Natural killer cell (primary cell): ENCODE data around the gene MAD1L1. TPM values are rescaled to one million over a fixed set of nuclear protein-coding genes. Genes with fewer than 3 reads are reported as not detected.
"Not testable (repeated sequence)": the region's sequence is repeated elsewhere in the genome, so short reads cannot be mapped to it uniquely, and the experiment has no call there.

Experiments
- ATAC-seq, 3 donors: fragments of 150-1000 bp in 2 of 3; fragments of 200-7000 bp in 1 of 3; cut with Tn5 transposase; 1 replicate in 1 of 3; 2 replicates in 2 of 3; pipeline ENCODE4 v1.10.0; 2021; ENCODE audit warnings: mild to moderate bottlenecking in 2 of 3, moderate library complexity in 2 of 3
- DNase-seq, 2 donors: peaks; one replicate each; pipeline versions ENCODE4 v3.0.0 to v3.0.0-alpha.2; 2013 to 2021; ENCODE audit warnings: mixed read lengths in 1 of 2
- H3K27ac ChIP-seq: one replicate; pipeline ENCODE4 v1.5.1; 2013; ENCODE audit warnings: mild to moderate bottlenecking, low read length
- H3K27me3 ChIP-seq: one replicate; pipeline ENCODE4 v1.6.1; 2013; ENCODE audit warnings: low read length; ENCODE audit not compliant: control insufficient read depth, insufficient read depth
- H3K36me3 ChIP-seq: one replicate; pipeline ENCODE4 v1.6.1; 2013; ENCODE audit warnings: low read length; ENCODE audit not compliant: control insufficient read depth, insufficient read depth
- H3K4me1 ChIP-seq: one replicate; pipeline ENCODE4 v1.6.1; 2013; ENCODE audit warnings: low read length; ENCODE audit not compliant: control insufficient read depth, insufficient read depth
- H3K4me3 ChIP-seq: one replicate; pipeline ENCODE4 v1.5.1; 2013; ENCODE audit warnings: low read length
- H3K9me3 ChIP-seq: one replicate; pipeline ENCODE4 v1.6.1; 2013; ENCODE audit warnings: low read length; ENCODE audit not compliant: control insufficient read depth, insufficient read depth
- H3K27ac Mint-ChIP-seq, 2 donors: one replicate each; pipeline ENCODE4 v1.8.0; 2022; ENCODE audit warnings: mild to moderate bottlenecking in 2 of 2, mixed read lengths in 2 of 2, moderate library complexity in 1 of 2
- H3K27me3 Mint-ChIP-seq, 2 donors: one replicate each; pipeline ENCODE4 v1.8.0; 2022; ENCODE audit warnings: low read depth in 2 of 2, mixed read lengths in 2 of 2
- H3K36me3 Mint-ChIP-seq: one replicate; pipeline ENCODE4 v1.8.0; 2022; ENCODE audit warnings: mixed read lengths
- H3K4me1 Mint-ChIP-seq, 2 donors: one replicate each; pipeline ENCODE4 v1.8.0; 2022; ENCODE audit warnings: mixed read lengths in 2 of 2
- H3K4me3 Mint-ChIP-seq: one replicate; pipeline ENCODE4 v1.8.0; 2022; ENCODE audit warnings: mild to moderate bottlenecking, moderate library complexity, mixed read lengths
- H3K9me3 Mint-ChIP-seq, 2 donors: one replicate each; pipeline ENCODE4 v1.8.0; 2022; ENCODE audit warnings: mixed read lengths in 2 of 2
- CTCF ChIP-seq: fragments of 200-600 bp; IDR thresholded peaks from one replicate; pipeline ENCODE4 v1.8.0; 2022; ENCODE audit warnings: antibody characterized with exemption
- WGBS: methylation state at CpG from one replicate; pipeline ENCODE4 v1.1.7; 2013; ENCODE audit warnings: missing lambda C conversion rate; ENCODE audit not compliant: insufficient coverage; 5-methylcytosine and 5-hydroxymethylcytosine counted together
- intact Hi-C: fragments of 100-400 bp; cut with micrococcal nuclease; formaldehyde crosslinking; loops from one replicate; pipeline ENCODE4 v1.14.2; 2022
- total RNA-seq, 4 donors: library from RNA; stranded (reverse); fragments of 120-200 nt in 1 of 4; gene quantifications; one replicate each; pipeline versions ENCODE4 v1.2.3 to v1.2.4, GENCODE V29; 2013 to 2022

MAD1L1 gene
- total RNA-seq, 3 donors from 2014 or later (not counting 1 experiment from before 2014, with no cell fraction given), result 53.6 to 81.2 (median 77.4) TPM

DNA sequence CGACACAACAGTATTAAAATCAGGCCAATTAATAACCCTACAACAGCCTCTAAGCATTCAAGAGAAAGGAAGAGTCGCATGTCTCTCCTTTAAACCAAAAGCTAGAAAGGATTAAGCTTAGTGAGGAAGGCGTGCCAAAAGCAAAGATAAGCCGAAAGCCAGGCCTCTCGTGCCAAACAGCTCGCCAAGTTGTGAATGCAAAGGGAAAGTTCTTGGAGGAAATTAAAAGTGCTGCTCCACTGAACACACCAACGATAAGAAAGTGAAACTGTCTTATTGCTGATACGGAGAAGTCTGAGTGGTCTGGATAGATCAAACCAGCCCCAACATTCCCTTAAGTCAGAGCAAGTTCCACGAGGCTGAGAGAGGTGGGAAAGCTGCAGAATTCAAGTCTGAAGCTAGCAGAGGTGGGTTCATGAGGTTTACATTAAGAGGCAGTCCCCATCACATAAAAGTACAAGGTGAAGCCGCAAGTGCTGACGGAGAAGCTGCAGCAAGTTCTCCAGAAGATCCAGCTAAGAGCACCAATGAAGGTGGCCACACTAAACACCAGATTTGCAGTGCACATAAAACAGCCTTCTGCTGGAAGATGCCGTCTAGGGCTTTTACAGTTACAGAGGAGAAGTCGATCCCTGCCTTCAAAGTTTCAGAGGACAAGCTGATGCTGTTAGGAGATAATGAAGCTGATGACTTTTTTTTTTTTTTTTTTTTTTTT is 194.8 kb downstream of the MAD1L1 start:
- Mint-ChIP-seq H3K9me3 (no peaks in the 10 kb centered on the region), H3K27ac (peak overlapping the region; percentile 66 to 84), H3K27me3 (peaks cover 41 to 53% of the 10 kb centered on the region in 2 donors), H3K36me3 (no peaks in the 10 kb centered on the region), H3K4me1 (peaks cover 48 to 66% of the 10 kb centered on the region in 2 donors), H3K4me3 (peak overlapping the region; percentile 92)
- DNase-seq (peak; percentile 14 to 64), ATAC-seq (peak; percentile 47 to 57 (median 52))
- H3K27ac ChIP-seq, result peak overlapping the region; percentile 28
- peaks cover 6% of the 10 kb centered on the region for H3K27me3 ChIP-seq
- no peaks in the 10 kb centered on the region for H3K36me3 ChIP-seq
- no peaks in the 10 kb centered on the region for H3K9me3 ChIP-seq
- peaks cover 35% of the 10 kb centered on the region for H3K4me1 ChIP-seq
- 25% methylated on average over 11 of the region's 13 CpGs for WGBS
- intact Hi-C loops, result no loop called here
- H3K4me3 ChIP-seq, result peak overlapping the region; percentile 45
- TF ChIP-seq CTCF, result no peak

- H3K27ac Mint-ChIP-seq, result peak overlapping the region; percentile 66 to 84
- Histone ChIP-seq H3K27me3 (peaks cover 6% of the 10 kb centered on the region), H3K4me3 (peak overlapping the region; percentile 45), H3K36me3 (no peaks in the 10 kb centered on the region), H3K4me1 (peaks cover 36% of the 10 kb centered on the region), H3K27ac (peak overlapping the region; percentile 28), H3K9me3 (no peaks in the 10 kb centered on the region)
- intact Hi-C loops, result no loop called here
- H3K4me1 Mint-ChIP-seq, result peaks cover 50 to 67% of the 10 kb centered on the region in 2 donors
- WGBS, result 80% methylated on average over 17 of the region's 17 CpGs
- no peaks in the 10 kb centered on the region for H3K9me3 Mint-ChIP-seq
- ATAC-seq (peak; percentile 11 to 52 (median 37)), DNase-seq (peak; percentile 15 to 74)
- H3K36me3 Mint-ChIP-seq, result no peaks in the 10 kb centered on the region
- peak overlapping the region; percentile 92 for H3K4me3 Mint-ChIP-seq
- peaks cover 45 to 57% of the 10 kb centered on the region in 2 donors for H3K27me3 Mint-ChIP-seq
- TF ChIP-seq CTCF, result no peak
These were observed 195.4 kb downstream of the MAD1L1 start for GRCh38 chr7:2037301-2037807.

GRCh38 chr7:2036786-2037185 is 196.0 kb downstream of the MAD1L1 start:
- Histone ChIP-seq H3K4me3 (no peak overlapping the region), H3K36me3 (no peaks in the 10 kb centered on the region), H3K9me3 (no peaks in the 10 kb centered on the region), H3K27me3 (peaks cover 6% of the 10 kb centered on the region), H3K4me1 (peaks cover 42% of the 10 kb centered on the region), H3K27ac (no peak overlapping the region)
- 93% methylated on average over 18 of the region's 20 CpGs for WGBS
- Mint-ChIP-seq H3K9me3 (no peaks in the 10 kb centered on the region), H3K27me3 (peaks cover 40 to 52% of the 10 kb centered on the region in 2 donors), H3K4me3 (no peak overlapping the region), H3K4me1 (peaks cover 46 to 64% of the 10 kb centered on the region in 2 donors), H3K27ac (peak overlapping the region; percentile 66 to 84), H3K36me3 (no peaks in the 10 kb centered on the region)
- intact Hi-C loops, result no loop called here
- peak in 1 of 2 donors; percentile 7 for DNase-seq
- ATAC-seq, result no peak
- no peak for TF ChIP-seq CTCF

DNA sequence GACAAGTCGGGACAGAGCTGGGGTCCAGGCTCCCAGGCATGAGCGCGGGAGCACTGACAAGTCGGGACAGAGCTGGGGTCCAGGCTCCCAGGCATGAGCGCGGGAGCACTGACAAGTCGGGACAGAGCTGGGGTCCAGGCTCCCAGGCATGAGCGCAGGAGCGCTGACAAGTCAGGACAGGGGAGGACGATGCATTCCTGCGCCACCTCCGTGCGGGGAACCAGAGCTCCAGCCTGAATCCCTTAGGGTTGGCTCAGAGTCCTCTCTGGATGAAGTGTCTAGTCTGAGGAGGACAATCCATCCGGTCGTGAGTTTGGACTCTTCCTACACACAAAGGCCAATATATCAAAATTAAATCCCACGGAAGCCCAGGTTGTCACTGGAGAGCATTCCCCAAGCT is 196.5 kb downstream of the MAD1L1 start:
- H3K4me3 ChIP-seq, H3K36me3 ChIP-seq, H3K27me3 ChIP-seq, H3K27ac ChIP-seq, intact Hi-C loops, H3K36me3 Mint-ChIP-seq, H3K4me3 Mint-ChIP-seq, DNase-seq, H3K9me3 ChIP-seq, ATAC-seq, H3K27ac Mint-ChIP-seq, H3K9me3 Mint-ChIP-seq: not testable (repeated sequence)
- 98% methylated on average over 12 of the region's 16 CpGs for WGBS
- H3K4me1 ChIP-seq, result peaks cover 44% of the 10 kb centered on the region
- Mint-ChIP-seq H3K27me3 (peaks cover 35 to 52% of the 10 kb centered on the region in 2 donors), H3K4me1 (peaks cover 46 to 64% of the 10 kb centered on the region in 2 donors)
